HepG2 (cell line): ENCODE measurements around the gene FIBCD1. TPM values are rescaled to one million over a fixed set of nuclear protein-coding genes. Genes with fewer than 3 reads are reported as not detected.

Experiments used
- ATAC-seq: fragments of 200-7000 bp; cut with Tn5 transposase; 3 replicates; pipeline ENCODE4 v1.9.1; 2020; ENCODE audit warnings: mild to moderate bottlenecking, moderate library complexity
- BruUV-seq: library from RNA; stranded (reverse); fragments of 400-500 nt; replicated peaks from 2 replicates; lab custom pipeline; 2021; lab: Mats Ljungman, UMichigan
- CTCF ChIA-PET: fragments of 300-600 bp; formaldehyde crosslinking; extraction: SDS; loops from one replicate; lab custom pipeline; 2021; ENCODE audit warnings: low total read pairs, inconsistent platforms, low intra/inter-chr PET ratio; lab: Yijun Ruan, JAX
- POLR2A ChIA-PET: fragments of 350-600 bp; sonication (Branson Sonifier 250); formaldehyde crosslinking; loops from one replicate; lab custom pipeline; 2020; ENCODE audit warnings: antibody characterized with exemption, inconsistent platforms; lab: Yijun Ruan, JAX
- DNase-seq: peaks from one replicate; pipeline ENCODE4 v3.0.0-alpha.2; 2015; ENCODE audit warnings: low spot score
- FAIRE-seq: peaks from 3 replicates; lab custom pipeline; 2011; peaks lifted over from hg19 to GRCh38; lab: Jason Lieb, UNC
- H2AFZ ChIP-seq: one replicate; pipeline ENCODE4 v1.6.1; 2011; ENCODE audit warnings: low read length, inconsistent platforms
- H3K27ac ChIP-seq: fragments of 300-600 bp; 3 replicates; pipeline ENCODE4 v1.8.0; 2011; ENCODE audit warnings: mixed run types, mild to moderate bottlenecking, mixed read lengths, low read length, inconsistent platforms; ENCODE audit not compliant: insufficient read depth; ENCODE audit errors: extremely low read length
- H3K27me3 ChIP-seq, 2 experiments: fragments of 200-600 bp in 1 of 2; 2 replicates in 1 of 2; 3 replicates in 1 of 2; pipeline versions ENCODE4 v1.6.0 to v1.8.0; 2011; ENCODE audit warnings: low read length in 2 of 2, mild to moderate bottlenecking in 2 of 2, moderate library complexity in 2 of 2, inconsistent platforms in 1 of 2; ENCODE audit not compliant: insufficient read depth in 2 of 2, control insufficient read depth in 1 of 2
- H3K36me3 ChIP-seq, 2 experiments: fragments of 200-600 bp in 1 of 2; replicated peaks in 1 of 2; 2 replicates in 1 of 2; 3 replicates in 1 of 2; pipeline versions ENCODE4 v1.5.1 to v1.8.0; 2011; ENCODE audit warnings: low read length in 2 of 2, inconsistent platforms in 1 of 2; ENCODE audit not compliant: insufficient read depth in 2 of 2, control insufficient read depth in 1 of 2
- H3K4me1 ChIP-seq: 2 replicates; pipeline ENCODE4 v1.5.1; 2012; ENCODE audit warnings: low read length, inconsistent platforms; ENCODE audit not compliant: insufficient read depth
- H3K4me2 ChIP-seq: 2 replicates; pipeline ENCODE4 v1.6.0; 2011; ENCODE audit warnings: low read depth, low read length, inconsistent platforms
- H3K4me3 ChIP-seq, 3 experiments: fragments of 200-600 bp in 1 of 3; sonication (generic), shearing (Covaris generic) in 1 of 3; replicated peaks in 1 of 3; 2 replicates each; pipeline ENCODE4 v1.5.1; 2011 to 2016; ENCODE audit warnings: low read length in 3 of 3, inconsistent platforms in 2 of 3, low read depth in 2 of 3, mild to moderate bottlenecking in 2 of 3, control low read depth in 1 of 3, mixed read lengths in 1 of 3; ENCODE audit not compliant: insufficient read depth in 1 of 3
- H3K79me2 ChIP-seq: one replicate; pipeline ENCODE4 v1.6.1; 2011; ENCODE audit warnings: low read length, inconsistent platforms; ENCODE audit not compliant: insufficient read depth
- H3K9ac ChIP-seq: 2 replicates; pipeline ENCODE4 v1.6.0; 2011; ENCODE audit warnings: mild to moderate bottlenecking, low read depth, low read length, inconsistent platforms; ENCODE audit not compliant: insufficient read depth
- H3K9me3 ChIP-seq: 2 replicates; pipeline ENCODE4 v1.5.1; 2012; ENCODE audit warnings: mild to moderate bottlenecking, low read length
- H4K20me1 ChIP-seq: 2 replicates; pipeline ENCODE4 v1.6.0; 2011; ENCODE audit warnings: inconsistent platforms, mild to moderate bottlenecking, low read length, moderate library complexity; ENCODE audit not compliant: insufficient read depth
- ATF1 ChIP-seq: IDR thresholded peaks from 2 replicates; pipeline ENCODE4 v1.6.1; 2016; ENCODE audit warnings: mild to moderate bottlenecking, control low read depth
- CBX1 ChIP-seq: IDR thresholded peaks from one replicate; pipeline ENCODE4 v1.6.1; 2016; ENCODE audit warnings: antibody characterized with exemption, low read depth
- HNRNPLL ChIP-seq: fragments of 200-400 bp; formaldehyde crosslinking; IDR thresholded peaks from 2 replicates; pipeline ENCODE4 v1.6.1; 2017; ENCODE audit warnings: mild to moderate bottlenecking, low read depth, low read length; ENCODE audit not compliant: poor library complexity, severe bottlenecking
- TBX2 ChIP-seq: sonication (generic); formaldehyde crosslinking; IDR thresholded peaks from 2 replicates; pipeline ENCODE4 v1.5.0; 2020; ENCODE audit warnings: missing genetic modification reagents, mild to moderate bottlenecking, borderline replicate concordance
- ZFP1 ChIP-seq: IDR thresholded peaks from 2 replicates; pipeline ENCODE4 v1.6.1; 2016
- ZNF431 ChIP-seq: sonication (generic); formaldehyde crosslinking; IDR thresholded peaks from 2 replicates; pipeline ENCODE4 v1.9.0; 2022; ENCODE audit warnings: missing genetic modification reagents, low read depth, mild to moderate bottlenecking, borderline replicate concordance
- ZNF737 ChIP-seq: sonication (generic); formaldehyde crosslinking; IDR thresholded peaks from 2 replicates; pipeline ENCODE4 v1.5.0; 2020; ENCODE audit warnings: missing genetic modification reagents, mild to moderate bottlenecking, borderline replicate concordance
- WGBS: methylation state at CpG from one replicate; pipeline ENCODE4 v1.1.6; 2017; ENCODE audit warnings: low lambda C conversion rate; 5-methylcytosine and 5-hydroxymethylcytosine counted together
- in situ Hi-C: cut with HindIII; loops from 2 replicates; pipeline ENCODE4 v1.10.0; 2017; ENCODE audit warnings: low pct_unique_long_range_greater_than_20kb; ENCODE audit not compliant: extremely low pct_ligation_motif_present
- intact Hi-C: fragments of 100-400 bp; cut with micrococcal nuclease; formaldehyde crosslinking; loops from one replicate; pipeline ENCODE4 v1.10.0; 2022; ENCODE audit not compliant: unreplicated experiment
- polyA plus RNA-seq, 8 experiments: library from polyadenylated mRNA; depleted of rRNA in 3 of 8; stranded (reverse) in 7 of 8; unstranded in 1 of 8; fragments of >200 nt; fragmentation: Illumina TruSeq in 4 of 8; extraction: Trizol in 4 of 8; gene quantifications; 2 replicates each; pipeline versions ENCODE4 v1.2.1 to v1.2.3, GENCODE V29; 2011 to 2016; ENCODE audit warnings: low read depth in 4 of 8, missing spikeins in 1 of 8, mixed read lengths in 1 of 8; ENCODE audit not compliant: insufficient read depth in 1 of 8
- total RNA-seq, 5 experiments: library from RNA; depleted of rRNA; stranded (reverse); fragments of >200 nt; fragmentation: Illumina TruSeq; extraction: Trizol; gene quantifications; 2 replicates each; pipeline ENCODE4 v1.2.3, GENCODE V29; 2016; ENCODE audit warnings: low read depth in 1 of 5
- TF ChIP-seq, protein P1 (sequence below): sonication (generic); formaldehyde crosslinking; conservative IDR thresholded peaks from 2 replicates; pipeline ENCODE4 v1.4.0; 2020; ENCODE audit warnings: missing genetic modification reagents
- TF ChIP-seq, protein P2 (sequence below): sonication (generic); formaldehyde crosslinking; IDR thresholded peaks from 2 replicates; pipeline ENCODE4 v1.8.1; 2022; ENCODE audit warnings: low read depth, mild to moderate bottlenecking, missing genetic modification reagents
- TF ChIP-seq, protein P3 (sequence below): sonication (generic); formaldehyde crosslinking; IDR thresholded peaks from 2 replicates; pipeline ENCODE4 v1.4.0; 2020; ENCODE audit warnings: mild to moderate bottlenecking, missing genetic modification reagents
- TF ChIP-seq, protein P4 (sequence below): IDR thresholded peaks from 2 replicates; pipeline ENCODE4 v1.6.1; 2016; ENCODE audit warnings: missing compliant biosample characterization, missing genetic modification reagents, borderline replicate concordance
- TF ChIP-seq, protein P5 (sequence below): sonication (generic); formaldehyde crosslinking; IDR thresholded peaks from 2 replicates; pipeline ENCODE4 v1.4.0; 2020; ENCODE audit warnings: missing genetic modification reagents, mild to moderate bottlenecking, borderline replicate concordance

The FIBCD1 gene
- total and polyA plus RNA-seq, 2 of the 13 experiments (the other 11 are each of a cell fraction or from before 2014, with no cell fraction given), result 0.55 to 0.89 TPM

DNA sequence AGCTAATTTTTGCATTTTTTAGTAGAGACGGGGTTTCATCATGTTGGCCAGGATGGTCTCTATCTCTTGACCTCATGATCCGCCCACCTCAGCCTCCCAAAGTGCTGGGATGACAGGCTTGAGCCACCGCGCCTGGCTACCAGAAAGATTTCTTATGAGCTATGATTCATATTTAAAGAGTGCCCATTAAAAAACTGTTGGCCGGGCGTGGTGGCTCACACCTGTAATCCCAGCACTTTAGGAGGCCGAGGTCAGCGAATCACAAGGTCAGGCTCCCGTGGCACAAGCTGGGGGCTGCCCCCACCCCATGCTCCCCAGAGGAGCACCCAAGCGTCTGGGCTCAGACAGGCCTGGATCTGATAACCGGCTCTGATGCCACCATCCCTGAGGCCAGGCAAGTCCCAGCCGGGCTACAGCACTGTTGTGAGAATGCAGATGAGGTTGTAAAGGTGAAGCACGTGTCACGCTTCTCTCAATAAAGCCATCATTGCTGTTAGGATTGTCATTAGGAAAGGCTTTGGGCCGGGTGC lies 56.3 kb downstream of the FIBCD1 start (continued):
- TF ChIP-seq ZNF431, result no peak
- no peak for TF ChIP-seq ATF1 (CRISPR knock-in tag)
- TF ChIP-seq, protein P1, sequence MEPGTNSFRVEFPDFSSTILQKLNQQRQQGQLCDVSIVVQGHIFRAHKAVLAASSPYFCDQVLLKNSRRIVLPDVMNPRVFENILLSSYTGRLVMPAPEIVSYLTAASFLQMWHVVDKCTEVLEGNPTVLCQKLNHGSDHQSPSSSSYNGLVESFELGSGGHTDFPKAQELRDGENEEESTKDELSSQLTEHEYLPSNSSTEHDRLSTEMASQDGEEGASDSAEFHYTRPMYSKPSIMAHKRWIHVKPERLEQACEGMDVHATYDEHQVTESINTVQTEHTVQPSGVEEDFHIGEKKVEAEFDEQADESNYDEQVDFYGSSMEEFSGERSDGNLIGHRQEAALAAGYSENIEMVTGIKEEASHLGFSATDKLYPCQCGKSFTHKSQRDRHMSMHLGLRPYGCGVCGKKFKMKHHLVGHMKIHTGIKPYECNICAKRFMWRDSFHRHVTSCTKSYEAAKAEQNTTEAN (CRISPR knock-in tag), result no peak
- TF ChIP-seq, protein P2, sequence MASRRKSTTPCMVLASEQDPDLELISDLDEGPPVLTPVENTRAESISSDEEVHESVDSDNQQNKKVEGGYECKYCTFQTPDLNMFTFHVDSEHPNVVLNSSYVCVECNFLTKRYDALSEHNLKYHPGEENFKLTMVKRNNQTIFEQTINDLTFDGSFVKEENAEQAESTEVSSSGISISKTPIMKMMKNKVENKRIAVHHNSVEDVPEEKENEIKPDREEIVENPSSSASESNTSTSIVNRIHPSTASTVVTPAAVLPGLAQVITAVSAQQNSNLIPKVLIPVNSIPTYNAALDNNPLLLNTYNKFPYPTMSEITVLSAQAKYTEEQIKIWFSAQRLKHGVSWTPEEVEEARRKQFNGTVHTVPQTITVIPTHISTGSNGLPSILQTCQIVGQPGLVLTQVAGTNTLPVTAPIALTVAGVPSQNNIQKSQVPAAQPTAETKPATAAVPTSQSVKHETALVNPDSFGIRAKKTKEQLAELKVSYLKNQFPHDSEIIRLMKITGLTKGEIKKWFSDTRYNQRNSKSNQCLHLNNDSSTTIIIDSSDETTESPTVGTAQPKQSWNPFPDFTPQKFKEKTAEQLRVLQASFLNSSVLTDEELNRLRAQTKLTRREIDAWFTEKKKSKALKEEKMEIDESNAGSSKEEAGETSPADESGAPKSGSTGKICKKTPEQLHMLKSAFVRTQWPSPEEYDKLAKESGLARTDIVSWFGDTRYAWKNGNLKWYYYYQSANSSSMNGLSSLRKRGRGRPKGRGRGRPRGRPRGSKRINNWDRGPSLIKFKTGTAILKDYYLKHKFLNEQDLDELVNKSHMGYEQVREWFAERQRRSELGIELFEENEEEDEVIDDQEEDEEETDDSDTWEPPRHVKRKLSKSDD (CRISPR knock-in tag), result no peak
- TF ChIP-seq HNRNPLL, result no peak

DNA sequence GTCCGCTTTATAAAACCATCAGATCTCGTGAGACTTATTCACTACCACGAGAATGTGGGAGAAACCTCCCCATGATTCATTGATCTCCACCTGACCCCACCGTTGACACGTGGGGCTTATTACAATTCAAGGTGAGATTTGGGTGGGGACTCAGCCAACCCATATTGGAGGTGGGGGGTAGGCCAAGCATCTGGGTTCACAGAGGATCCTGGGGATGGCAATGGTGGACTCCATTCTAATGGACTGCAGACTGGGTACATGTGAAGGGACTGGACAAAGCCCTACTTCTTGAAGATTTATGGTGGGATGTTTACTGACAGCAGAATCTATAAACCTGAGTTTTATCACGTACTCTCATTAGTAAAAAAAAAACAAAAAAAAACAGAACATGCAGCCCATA lies 57.5 kb downstream of the FIBCD1 start:
- 0 out of 2 replicates have a peak, but pooled peaks cover 3% of the 10 kb centered on the region for H4K20me1 ChIP-seq
- no peak overlapping the region for H3K27ac ChIP-seq
- BruUV-seq, result no TSS peak
- 97% methylated on average over 6 of the region's 6 CpGs for WGBS
- intact Hi-C loops, result no loop called here
- no peak overlapping the region for H2AFZ ChIP-seq
- no peak overlapping the region for H3K9ac ChIP-seq
- ATAC-seq (no peak), DNase-seq (no peak), FAIRE-seq (no peak)
- no peaks in the 10 kb centered on the region for H3K9me3 ChIP-seq
- ChIA-PET POLR2A (no interaction called here), CTCF (no interaction called here)
- H3K4me2 ChIP-seq, result no peak overlapping the region
- peaks cover 28 to 90% of the 10 kb centered on the region in 2 experiments for H3K36me3 ChIP-seq
- in situ Hi-C loops, result no loop called here
- H3K4me1 ChIP-seq, result no peaks in the 10 kb centered on the region
- H3K79me2 ChIP-seq, result no peaks in the 10 kb centered on the region
- no peak overlapping the region for H3K4me3 ChIP-seq
- no peaks in the 10 kb centered on the region for H3K27me3 ChIP-seq
- TF ChIP-seq ZNF737 (CRISPR knock-in tag) (no peak), TBX2 (no peak), ZFP1 (CRISPR knock-in tag) (no peak), CBX1 (no peak)
- TF ChIP-seq, protein P3, sequence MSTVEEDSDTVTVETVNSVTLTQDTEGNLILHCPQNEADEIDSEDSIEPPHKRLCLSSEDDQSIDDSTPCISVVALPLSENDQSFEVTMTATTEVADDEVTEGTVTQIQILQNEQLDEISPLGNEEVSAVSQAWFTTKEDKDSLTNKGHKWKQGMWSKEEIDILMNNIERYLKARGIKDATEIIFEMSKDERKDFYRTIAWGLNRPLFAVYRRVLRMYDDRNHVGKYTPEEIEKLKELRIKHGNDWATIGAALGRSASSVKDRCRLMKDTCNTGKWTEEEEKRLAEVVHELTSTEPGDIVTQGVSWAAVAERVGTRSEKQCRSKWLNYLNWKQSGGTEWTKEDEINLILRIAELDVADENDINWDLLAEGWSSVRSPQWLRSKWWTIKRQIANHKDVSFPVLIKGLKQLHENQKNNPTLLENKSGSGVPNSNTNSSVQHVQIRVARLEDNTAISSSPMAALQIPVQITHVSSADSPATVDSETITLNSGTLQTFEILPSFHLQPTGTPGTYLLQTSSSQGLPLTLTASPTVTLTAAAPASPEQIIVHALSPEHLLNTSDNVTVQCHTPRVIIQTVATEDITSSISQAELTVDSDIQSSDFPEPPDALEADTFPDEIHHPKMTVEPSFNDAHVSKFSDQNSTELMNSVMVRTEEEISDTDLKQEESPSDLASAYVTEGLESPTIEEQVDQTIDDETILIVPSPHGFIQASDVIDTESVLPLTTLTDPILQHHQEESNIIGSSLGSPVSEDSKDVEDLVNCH (CRISPR knock-in tag), result no peak
- TF ChIP-seq, protein P4, sequence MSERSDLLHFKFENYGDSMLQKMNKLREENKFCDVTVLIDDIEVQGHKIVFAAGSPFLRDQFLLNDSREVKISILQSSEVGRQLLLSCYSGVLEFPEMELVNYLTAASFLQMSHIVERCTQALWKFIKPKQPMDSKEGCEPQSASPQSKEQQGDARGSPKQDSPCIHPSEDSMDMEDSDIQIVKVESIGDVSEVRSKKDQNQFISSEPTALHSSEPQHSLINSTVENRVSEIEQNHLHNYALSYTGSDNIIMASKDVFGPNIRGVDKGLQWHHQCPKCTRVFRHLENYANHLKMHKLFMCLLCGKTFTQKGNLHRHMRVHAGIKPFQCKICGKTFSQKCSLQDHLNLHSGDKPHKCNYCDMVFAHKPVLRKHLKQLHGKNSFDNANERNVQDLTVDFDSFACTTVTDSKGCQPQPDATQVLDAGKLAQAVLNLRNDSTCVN (CRISPR knock-in tag), result no peak
- TF ChIP-seq, protein P5, sequence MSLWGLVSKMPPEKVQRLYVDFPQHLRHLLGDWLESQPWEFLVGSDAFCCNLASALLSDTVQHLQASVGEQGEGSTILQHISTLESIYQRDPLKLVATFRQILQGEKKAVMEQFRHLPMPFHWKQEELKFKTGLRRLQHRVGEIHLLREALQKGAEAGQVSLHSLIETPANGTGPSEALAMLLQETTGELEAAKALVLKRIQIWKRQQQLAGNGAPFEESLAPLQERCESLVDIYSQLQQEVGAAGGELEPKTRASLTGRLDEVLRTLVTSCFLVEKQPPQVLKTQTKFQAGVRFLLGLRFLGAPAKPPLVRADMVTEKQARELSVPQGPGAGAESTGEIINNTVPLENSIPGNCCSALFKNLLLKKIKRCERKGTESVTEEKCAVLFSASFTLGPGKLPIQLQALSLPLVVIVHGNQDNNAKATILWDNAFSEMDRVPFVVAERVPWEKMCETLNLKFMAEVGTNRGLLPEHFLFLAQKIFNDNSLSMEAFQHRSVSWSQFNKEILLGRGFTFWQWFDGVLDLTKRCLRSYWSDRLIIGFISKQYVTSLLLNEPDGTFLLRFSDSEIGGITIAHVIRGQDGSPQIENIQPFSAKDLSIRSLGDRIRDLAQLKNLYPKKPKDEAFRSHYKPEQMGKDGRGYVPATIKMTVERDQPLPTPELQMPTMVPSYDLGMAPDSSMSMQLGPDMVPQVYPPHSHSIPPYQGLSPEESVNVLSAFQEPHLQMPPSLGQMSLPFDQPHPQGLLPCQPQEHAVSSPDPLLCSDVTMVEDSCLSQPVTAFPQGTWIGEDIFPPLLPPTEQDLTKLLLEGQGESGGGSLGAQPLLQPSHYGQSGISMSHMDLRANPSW (CRISPR knock-in tag), result no peak
